Activated CD8-positive, alpha-beta memory T cell treated with anti-CD3 and anti-CD28 coated beads for 4 hours (primary cell): ENCODE results near the gene STRN3.
"Not testable (repeated sequence)": the region's sequence is repeated elsewhere in the genome, so short reads cannot be mapped to it uniquely, and the experiment has no call there.

Experiments
- DNase-seq, 2 donors: peaks; one replicate each; pipeline ENCODE4 v3.0.0-alpha.2; 2020; ENCODE audit warnings: low read depth in 2 of 2

Gene STRN3

GRCh38 chr14:31026077-31026449 is at the start of gene STRN3:
STRN3 (minus strand) TSS chr14:31026379; CDS start chr14:31026185, 194 bp downstream.
- no peak for DNase-seq

GRCh38 chr14:31075144-31075543 is 49.0 kb upstream of the STRN3 start:
- DNase-seq, result no peak

- DNase-seq, result no peak
Measured at GRCh38 chr14:31071151-31071550, 45.0 kb upstream of the STRN3 start.

GRCh38 chr14:31070431-31070830 is 44.3 kb upstream of the STRN3 start:
- no peak for DNase-seq

GRCh38 chr14:31069343-31069742 is 43.2 kb upstream of the STRN3 start:
- no peak for DNase-seq

GRCh38 chr14:31068235-31068634 is 42.1 kb upstream of the STRN3 start:
- no peak for DNase-seq

GRCh38 chr14:31062908-31063307 is 36.7 kb upstream of the STRN3 start:
- not testable (repeated sequence) for DNase-seq

- no peak for DNase-seq
Measured at GRCh38 chr14:31060253-31060875, 34.2 kb upstream of the STRN3 start.

- DNase-seq, result no peak
Measured at GRCh38 chr14:31059152-31059924, 33.2 kb upstream of the STRN3 start.

- DNase-seq, result no peak
Measured at GRCh38 chr14:31057701-31058364, 31.7 kb upstream of the STRN3 start.

- no peak for DNase-seq
Measured at GRCh38 chr14:31057035-31057434, 30.9 kb upstream of the STRN3 start.

GRCh38 chr14:31052905-31053586 is 26.9 kb upstream of the STRN3 start:
- not testable (repeated sequence) for DNase-seq

GRCh38 chr14:31051511-31051910 is 25.3 kb upstream of the STRN3 start:
- no peak for DNase-seq

- DNase-seq, result no peak
Measured at GRCh38 chr14:31051023-31051422, 24.8 kb upstream of the STRN3 start.

- DNase-seq, result no peak
Measured at GRCh38 chr14:31047503-31047902, 21.3 kb upstream of the STRN3 start.

- no peak for DNase-seq
Measured at GRCh38 chr14:31045501-31046080, 19.4 kb upstream of the STRN3 start.

- DNase-seq, result no peak
Measured at GRCh38 chr14:31043379-31043778, 17.2 kb upstream of the STRN3 start.

GRCh38 chr14:31042893-31043292 is 16.7 kb upstream of the STRN3 start:
- DNase-seq, result not testable (repeated sequence)

- DNase-seq, result no peak
Measured at GRCh38 chr14:31042300-31042699, 16.1 kb upstream of the STRN3 start.

GRCh38 chr14:31038521-31039166 is 12.5 kb upstream of the STRN3 start:
- DNase-seq, result no peak

GRCh38 chr14:31037709-31038221 is 11.6 kb upstream of the STRN3 start:
- no peak for DNase-seq
